ENCODE measurements around the gene HBA1. TPM values are rescaled to one million over a fixed set of nuclear protein-coding genes. Genes with fewer than 3 reads are reported as not detected.

HBA1 gene
- total RNA-seq, 1 experiment from 2014 or later, result not detected

DNA sequence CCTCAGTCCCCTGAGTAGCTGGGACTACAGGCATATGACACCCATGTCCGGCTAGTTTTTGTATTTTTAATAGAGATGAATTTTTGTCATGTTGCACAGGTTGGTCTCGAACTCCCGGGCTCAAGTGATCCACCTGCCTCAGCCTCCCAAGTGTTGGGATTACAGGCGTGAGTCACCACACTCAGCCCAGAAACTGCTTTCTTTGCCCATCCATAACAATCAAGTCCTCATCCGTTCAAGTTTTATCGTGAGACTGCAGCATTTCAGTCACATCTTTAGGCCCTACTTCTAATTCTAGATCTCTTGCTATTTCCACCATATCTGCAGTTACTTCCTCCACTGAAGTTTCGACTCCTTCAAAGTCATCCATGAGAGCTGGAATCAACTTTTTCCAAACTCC, 44.4 kb upstream of the HBA1 start:
- TF ChIP-seq EZH2phosphoT487 (IDR thresholded peaks at IDR 0.05; ENCODE audit: borderline replicate concordance, low read length) (no peak), CTCF (conservative IDR thresholded peaks at IDR 0.05; ENCODE audit: low read depth, low read length) (no peak), EZH2 (IDR thresholded peaks at IDR 0.05; ENCODE audit: low read length, unreplicated experiment) (no peak)
- CTCF ChIA-PET, result no interaction called here
- intact Hi-C loops (cut with micrococcal nuclease), result no loop called here
- ATAC-seq (no peak), DNase-seq (no peak)
- H3K9me3 ChIP-seq (ENCODE audit: low read length), result no peaks in the 10 kb centered on the region
- no peaks in the 10 kb centered on the region for H3K9me2 ChIP-seq (replicated peaks; ENCODE audit: low read length)
- H3K4me1 ChIP-seq (ENCODE audit: insufficient read depth, low read length), result no peaks in the 10 kb centered on the region
- H3K4me3 ChIP-seq (ENCODE audit: low read length), result no peak overlapping the region
- no peaks in the 10 kb centered on the region for H3F3A ChIP-seq (ENCODE audit: low read length, unreplicated experiment)
- BruUV-seq (replicated peaks), result no TSS peak
- no peaks in the 10 kb centered on the region for H3K36me3 ChIP-seq (ENCODE audit: low read depth, low read length)
- H3K4me2 ChIP-seq (ENCODE audit: low read length), result no peak overlapping the region
- H4K20me1 ChIP-seq (ENCODE audit: low read length), result no peaks in the 10 kb centered on the region
- no peak overlapping the region for H2AFZ ChIP-seq (ENCODE audit: low read length)
- H3K27ac ChIP-seq (ENCODE audit: low read length), result no peak overlapping the region
- POLR2A ChIA-PET (ENCODE audit: unreplicated experiment), result no interaction called here
- H3K9ac ChIP-seq (ENCODE audit: low read length), result no peak overlapping the region
- no peaks in the 10 kb centered on the region for H3K27me3 ChIP-seq (ENCODE audit: low read length)
- H3K79me2 ChIP-seq (ENCODE audit: low read length), result peaks cover 64% of the 10 kb centered on the region

GRCh38 chr16:133716-134115, 42.8 kb upstream of the HBA1 start:
- peaks cover 75% of the 10 kb centered on the region for H3K79me2 ChIP-seq (ENCODE audit: low read length)
- intact Hi-C loops (cut with micrococcal nuclease), result no loop called here
- no TSS peak for BruUV-seq (replicated peaks)

More at GRCh38 chr16:133716-134115, 42.8 kb upstream of the HBA1 start:
- ChIA-PET CTCF (no interaction called here), POLR2A (ENCODE audit: unreplicated experiment) (no interaction called here)
- Histone ChIP-seq H3F3A (ENCODE audit: low read length, unreplicated experiment) (no peaks in the 10 kb centered on the region), H2AFZ (ENCODE audit: low read length) (no peak overlapping the region), H3K9me2 (replicated peaks; ENCODE audit: low read length) (no peaks in the 10 kb centered on the region), H3K9me3 (ENCODE audit: low read length) (no peaks in the 10 kb centered on the region), H3K27me3 (ENCODE audit: low read length) (no peaks in the 10 kb centered on the region), H3K4me3 (ENCODE audit: low read length) (no peak overlapping the region), H3K36me3 (ENCODE audit: low read depth, low read length) (no peaks in the 10 kb centered on the region), H3K27ac (ENCODE audit: low read length) (no peak overlapping the region), H3K4me2 (ENCODE audit: low read length) (no peak overlapping the region), H3K9ac (ENCODE audit: low read length) (no peak overlapping the region), H4K20me1 (ENCODE audit: low read length) (no peaks in the 10 kb centered on the region), H3K4me1 (ENCODE audit: insufficient read depth, low read length) (no peaks in the 10 kb centered on the region)
- DNase-seq (no peak), ATAC-seq (no peak)
- no peak for TF ChIP-seq EZH2phosphoT487 (IDR thresholded peaks at IDR 0.05; ENCODE audit: borderline replicate concordance, low read length)
- TF ChIP-seq CTCF (conservative IDR thresholded peaks at IDR 0.05; ENCODE audit: low read depth, low read length), result no peak
- no peak for TF ChIP-seq EZH2 (IDR thresholded peaks at IDR 0.05; ENCODE audit: low read length, unreplicated experiment)
